ENCODE data around the gene IL4R. TPM values are rescaled to one million over a fixed set of nuclear protein-coding genes. Genes with fewer than 3 reads are reported as not detected.

The IL4R gene
- total and polyA plus RNA-seq, 9 donors = 11.3 to 39.5 (median 17.4) TPM

DNA sequence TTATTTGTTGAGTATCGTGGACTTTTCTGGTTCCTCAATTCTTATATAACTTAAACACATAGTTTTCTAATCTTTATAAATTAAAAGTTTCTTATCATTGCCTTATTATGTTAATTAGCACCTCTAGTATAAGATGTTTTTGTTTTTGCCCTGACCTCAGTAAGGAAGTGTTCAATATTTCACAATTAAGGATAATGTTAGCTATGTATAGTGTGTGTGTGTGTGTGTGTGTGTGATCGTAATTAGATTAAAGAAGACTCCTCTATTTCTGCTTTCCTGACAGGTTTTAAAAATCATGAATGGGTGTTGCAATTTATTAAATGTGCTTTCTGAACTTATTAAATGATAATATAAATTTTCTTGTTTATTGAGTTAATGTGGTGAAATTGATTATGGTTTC, 100.2 kb downstream of the IL4R start:
- no peak for DNase-seq
- 76 to 88% (median 78%) methylated on average over 2 of the region's 2 CpGs for WGBS, 3 donors
- H3K27ac ChIP-seq = no peak overlapping the region
- H3K27me3 ChIP-seq = no peaks in the 10 kb centered on the region
- intact Hi-C loops (cut with DNase I) = no loop called here
- H3K9me3 ChIP-seq = no peaks in the 10 kb centered on the region
- no peak overlapping the region for H3K4me3 ChIP-seq
- TF ChIP-seq EP300 (IDR thresholded peaks at IDR 0.05) (no peak), POLR2A (IDR thresholded peaks at IDR 0.05) (no peak)
- TF ChIP-seq, protein P1, sequence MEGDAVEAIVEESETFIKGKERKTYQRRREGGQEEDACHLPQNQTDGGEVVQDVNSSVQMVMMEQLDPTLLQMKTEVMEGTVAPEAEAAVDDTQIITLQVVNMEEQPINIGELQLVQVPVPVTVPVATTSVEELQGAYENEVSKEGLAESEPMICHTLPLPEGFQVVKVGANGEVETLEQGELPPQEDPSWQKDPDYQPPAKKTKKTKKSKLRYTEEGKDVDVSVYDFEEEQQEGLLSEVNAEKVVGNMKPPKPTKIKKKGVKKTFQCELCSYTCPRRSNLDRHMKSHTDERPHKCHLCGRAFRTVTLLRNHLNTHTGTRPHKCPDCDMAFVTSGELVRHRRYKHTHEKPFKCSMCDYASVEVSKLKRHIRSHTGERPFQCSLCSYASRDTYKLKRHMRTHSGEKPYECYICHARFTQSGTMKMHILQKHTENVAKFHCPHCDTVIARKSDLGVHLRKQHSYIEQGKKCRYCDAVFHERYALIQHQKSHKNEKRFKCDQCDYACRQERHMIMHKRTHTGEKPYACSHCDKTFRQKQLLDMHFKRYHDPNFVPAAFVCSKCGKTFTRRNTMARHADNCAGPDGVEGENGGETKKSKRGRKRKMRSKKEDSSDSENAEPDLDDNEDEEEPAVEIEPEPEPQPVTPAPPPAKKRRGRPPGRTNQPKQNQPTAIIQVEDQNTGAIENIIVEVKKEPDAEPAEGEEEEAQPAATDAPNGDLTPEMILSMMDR (IDR thresholded peaks at IDR 0.05) = no peak
- no peaks in the 10 kb centered on the region for H3K36me3 ChIP-seq
- H3K4me1 ChIP-seq (ENCODE audit: insufficient read depth) = no peaks in the 10 kb centered on the region

Other genes with a start within 250 kb of the IL4R start
- under 1 TPM in 1 of 7 donors, not detected in 6; 0.12 TPM for gene C16orf82, start 247.0 kb upstream of the IL4R start, total RNA-seq
- not detected for gene C16orf82, start 247.0 kb upstream of the IL4R start, polyA plus RNA-seq
- gene KDM8, start 110.4 kb upstream of the IL4R start, total RNA-seq = 10 to 100 TPM in 1 of 7 donors, 1 to 10 TPM in 6; 3.8 to 11.0 (median 7.2) TPM
- 1 to 10 TPM; 3.7 to 5.0 TPM for gene KDM8, start 110.4 kb upstream of the IL4R start, polyA plus RNA-seq
- gene NSMCE1, start 45.2 kb upstream of the IL4R start, total RNA-seq = 10 to 100 TPM; 19.8 to 68.4 (median 48.9) TPM
- 10 to 100 TPM; 57.2 to 66.0 TPM for gene NSMCE1, start 45.2 kb upstream of the IL4R start, polyA plus RNA-seq
- gene IL21R, start 88.2 kb downstream of the IL4R start, total RNA-seq = under 1 TPM in 5 of 7 donors, not detected in 2; 0.05 to 0.45 (median 0.23) TPM
- under 1 TPM; 0.01 to 1.00 TPM for gene IL21R, start 88.2 kb downstream of the IL4R start, polyA plus RNA-seq
- 10 to 100 TPM; 50.7 to 71.7 (median 58.0) TPM for gene GTF3C1, start 235.9 kb downstream of the IL4R start, total RNA-seq
- gene GTF3C1, start 235.9 kb downstream of the IL4R start, polyA plus RNA-seq = 10 to 100 TPM; 33.9 to 45.4 TPM
- gene KATNIP, start 236.2 kb downstream of the IL4R start, total RNA-seq = 10 to 100 TPM; 11.0 to 32.9 (median 20.5) TPM
- 10 to 100 TPM in 1 of 2 donors, 1 to 10 TPM in 1; 8.4 to 11.7 TPM for gene KATNIP, start 236.2 kb downstream of the IL4R start, polyA plus RNA-seq